HG03558 (cell line): ENCODE measurements around the gene DLG2.
"Not testable (repeated sequence)": the region's sequence is repeated elsewhere in the genome, so short reads cannot be mapped to it uniquely, and the experiment has no call there.

Experiments
- ATAC-seq: cut with Tn5 transposase; IDR thresholded peaks from one replicate; pipeline ENCODE4 v1.9.1; 2021; ENCODE audit warnings: moderate number of reproducible peaks; ENCODE audit not compliant: unreplicated experiment; ENCODE audit errors: extremely low read depth

Gene DLG2

GRCh38 chr11:83630211-83630610, 1996.9 kb downstream of the DLG2 start:
- ATAC-seq, result no peak

GRCh38 chr11:83629775-83630174, 1997.4 kb downstream of the DLG2 start:
- ATAC-seq, result no peak

- ATAC-seq, result no peak
These were observed 1998.4 kb downstream of the DLG2 start for GRCh38 chr11:83628622-83629355.

- no peak for ATAC-seq
These were observed 2001.8 kb downstream of the DLG2 start for GRCh38 chr11:83625336-83625735.

- no peak for ATAC-seq
These were observed 2009.5 kb downstream of the DLG2 start for GRCh38 chr11:83617671-83618070.

- ATAC-seq, result peak; percentile 22
These were observed 2013.4 kb downstream of the DLG2 start for GRCh38 chr11:83613767-83614121.

- ATAC-seq, result peak; percentile 91
These were observed 2014.0 kb downstream of the DLG2 start for GRCh38 chr11:83612891-83613766.

- no peak for ATAC-seq
These were observed 2015.5 kb downstream of the DLG2 start for GRCh38 chr11:83611600-83611999.

GRCh38 chr11:83611031-83611430, 2016.1 kb downstream of the DLG2 start:
- ATAC-seq, result no peak

- ATAC-seq, result no peak
These were observed 2018.0 kb downstream of the DLG2 start for GRCh38 chr11:83609191-83609590.

GRCh38 chr11:83608571-83608970, 2018.6 kb downstream of the DLG2 start:
- ATAC-seq, result no peak

GRCh38 chr11:83601914-83602527, 2025.1 kb downstream of the DLG2 start:
- no peak for ATAC-seq

- no peak for ATAC-seq
These were observed 2025.8 kb downstream of the DLG2 start for GRCh38 chr11:83601201-83601913.

- no peak for ATAC-seq
These were observed 2026.5 kb downstream of the DLG2 start for GRCh38 chr11:83600661-83601060.

- ATAC-seq, result no peak
These were observed 2028.1 kb downstream of the DLG2 start for GRCh38 chr11:83599066-83599465.

GRCh38 chr11:83587797-83588196, 2039.3 kb downstream of the DLG2 start:
- not testable (repeated sequence) for ATAC-seq

GRCh38 chr11:83583757-83584366, 2043.3 kb downstream of the DLG2 start:
- ATAC-seq, result peak; percentile 98

- ATAC-seq, result no peak
These were observed 2052.6 kb downstream of the DLG2 start for GRCh38 chr11:83574519-83574918.

GRCh38 chr11:83572581-83573496, 2054.3 kb downstream of the DLG2 start:
- ATAC-seq, result no peak
